HG03066 (cell line): Measurements from ENCODE around the gene CTXND2.
"Not testable (repeated sequence)": the region's sequence is repeated elsewhere in the genome, so short reads cannot be mapped to it uniquely, and the experiment has no call there.

Experiments used
- ATAC-seq: cut with Tn5 transposase; IDR thresholded peaks from one replicate; pipeline ENCODE4 v1.9.1; 2021; ENCODE audit warnings: low read depth; ENCODE audit not compliant: unreplicated experiment

CTXND2 gene

GRCh38 chr1:150888727-150889126, 1.8 kb downstream of the CTXND2 start:
- no peak for ATAC-seq

GRCh38 chr1:150890033-150890416, 3.1 kb downstream of the CTXND2 start:
- ATAC-seq, result no peak

- ATAC-seq, result no peak
Measured at GRCh38 chr1:150893336-150893913, 6.5 kb downstream of the CTXND2 start.

- no peak for ATAC-seq
Measured at GRCh38 chr1:150895618-150896017, 8.7 kb downstream of the CTXND2 start.

- ATAC-seq, result not testable (repeated sequence)
Measured at GRCh38 chr1:150899795-150900194, 12.9 kb downstream of the CTXND2 start.

GRCh38 chr1:150902346-150902745, 15.4 kb downstream of the CTXND2 start:
- no peak for ATAC-seq

- no peak for ATAC-seq
Measured at GRCh38 chr1:150902751-150903150, 15.8 kb downstream of the CTXND2 start.

- no peak for ATAC-seq
Measured at GRCh38 chr1:150905301-150905700, 18.4 kb downstream of the CTXND2 start.

GRCh38 chr1:150906329-150906728, 19.4 kb downstream of the CTXND2 start:
- no peak for ATAC-seq

- no peak for ATAC-seq
Measured at GRCh38 chr1:150906813-150907212, 19.9 kb downstream of the CTXND2 start.

- ATAC-seq, result no peak
Measured at GRCh38 chr1:150909585-150910180, 22.7 kb downstream of the CTXND2 start.

GRCh38 chr1:150912623-150913022, 25.7 kb downstream of the CTXND2 start:
- ATAC-seq, result no peak

GRCh38 chr1:150917387-150917786, 30.5 kb downstream of the CTXND2 start:
- ATAC-seq, result no peak

GRCh38 chr1:150922519-150922975, 35.6 kb downstream of the CTXND2 start:
- ATAC-seq, result peak; percentile 50

- ATAC-seq, result no peak
Measured at GRCh38 chr1:150925080-150925479, 38.1 kb downstream of the CTXND2 start.

GRCh38 chr1:150926097-150926741, 39.3 kb downstream of the CTXND2 start, which contains the start of gene SETDB1:
SETDB1 (plus strand) TSS chr1:150926363; CDS start chr1:150927715, 1,352 bp downstream.
- ATAC-seq, result peak; percentile 69

- no peak for ATAC-seq
Measured at GRCh38 chr1:150927624-150928023, 40.7 kb downstream of the CTXND2 start.

GRCh38 chr1:150928286-150928685, 41.4 kb downstream of the CTXND2 start:
- no peak for ATAC-seq

GRCh38 chr1:150928775-150929174, 41.8 kb downstream of the CTXND2 start:
- ATAC-seq, result not testable (repeated sequence)

- no peak for ATAC-seq
Measured at GRCh38 chr1:150931773-150932172, 44.8 kb downstream of the CTXND2 start.

- no peak for ATAC-seq
Measured at GRCh38 chr1:150944856-150945255, 57.9 kb downstream of the CTXND2 start.

- ATAC-seq, result no peak
Measured at GRCh38 chr1:150954708-150955107, 67.8 kb downstream of the CTXND2 start.
